Stomach (tissue), 4 donors: ENCODE data around the gene CBLN2.

Experiments used
- POLR2A ChIP-seq, 4 donors: fragments of 450-650 bp; IDR thresholded peaks; one replicate each; pipeline ENCODE4 v1.6.1; 2016; ENCODE audit warnings: antibody characterized with exemption in 4 of 4, control low read depth in 2 of 4, mild to moderate bottlenecking in 1 of 4, moderate library complexity in 1 of 4
- TF ChIP-seq, protein P1 (sequence below), 7 experiments: fragments of 450-650 bp in 4 of 7; fragments of 200-600 bp in 3 of 7; sonication (generic) in 3 of 7; IDR thresholded peaks; one replicate each; pipeline ENCODE4 v1.5.1; 2016 to 2019; ENCODE audit warnings: antibody characterized with exemption in 7 of 7, control low read depth in 2 of 7, mild to moderate bottlenecking in 1 of 7

DNA sequence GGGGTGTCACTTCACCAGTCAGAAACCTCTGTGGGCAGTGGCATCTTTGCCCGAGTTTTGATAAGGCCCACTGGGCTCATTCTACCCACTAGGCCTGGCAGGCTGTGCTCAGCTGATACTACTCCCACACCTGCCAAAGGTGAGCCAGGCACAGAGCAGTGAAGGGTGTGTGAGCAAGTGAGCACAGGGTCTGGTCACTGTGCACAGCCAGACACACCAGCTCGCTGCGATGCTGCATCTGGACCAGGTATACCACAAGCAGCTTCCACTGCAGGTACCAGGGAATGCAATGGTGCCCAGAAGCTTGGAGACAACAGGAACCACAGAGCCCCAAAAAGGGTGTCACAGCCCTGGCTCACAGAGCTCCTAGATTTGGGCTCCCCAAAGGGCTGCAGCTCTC lies 40.6 kb upstream of the CBLN2 start:
- no peak for TF ChIP-seq POLR2A (IDR thresholded peaks at IDR 0.05)
- TF ChIP-seq, protein P1, sequence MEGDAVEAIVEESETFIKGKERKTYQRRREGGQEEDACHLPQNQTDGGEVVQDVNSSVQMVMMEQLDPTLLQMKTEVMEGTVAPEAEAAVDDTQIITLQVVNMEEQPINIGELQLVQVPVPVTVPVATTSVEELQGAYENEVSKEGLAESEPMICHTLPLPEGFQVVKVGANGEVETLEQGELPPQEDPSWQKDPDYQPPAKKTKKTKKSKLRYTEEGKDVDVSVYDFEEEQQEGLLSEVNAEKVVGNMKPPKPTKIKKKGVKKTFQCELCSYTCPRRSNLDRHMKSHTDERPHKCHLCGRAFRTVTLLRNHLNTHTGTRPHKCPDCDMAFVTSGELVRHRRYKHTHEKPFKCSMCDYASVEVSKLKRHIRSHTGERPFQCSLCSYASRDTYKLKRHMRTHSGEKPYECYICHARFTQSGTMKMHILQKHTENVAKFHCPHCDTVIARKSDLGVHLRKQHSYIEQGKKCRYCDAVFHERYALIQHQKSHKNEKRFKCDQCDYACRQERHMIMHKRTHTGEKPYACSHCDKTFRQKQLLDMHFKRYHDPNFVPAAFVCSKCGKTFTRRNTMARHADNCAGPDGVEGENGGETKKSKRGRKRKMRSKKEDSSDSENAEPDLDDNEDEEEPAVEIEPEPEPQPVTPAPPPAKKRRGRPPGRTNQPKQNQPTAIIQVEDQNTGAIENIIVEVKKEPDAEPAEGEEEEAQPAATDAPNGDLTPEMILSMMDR (IDR thresholded peaks at IDR 0.05) = no peak
